Loucy (cell line): ENCODE measurements around the gene SLC35E1.

Experiments
- EZH2phosphoT487 ChIP-seq: fragments of 200-600 bp; IDR thresholded peaks from 2 replicates; pipeline ENCODE4 v1.6.1; 2018; ENCODE audit warnings: antibody characterized with exemption, mild to moderate bottlenecking, moderate library complexity, borderline replicate concordance
- TF ChIP-seq, protein P1 (sequence below): fragments of 200-600 bp; sonication (generic); conservative IDR thresholded peaks from 2 replicates; pipeline ENCODE4 v1.5.1; 2014; ENCODE audit warnings: mild to moderate bottlenecking, antibody characterized with exemption, low read length

DNA sequence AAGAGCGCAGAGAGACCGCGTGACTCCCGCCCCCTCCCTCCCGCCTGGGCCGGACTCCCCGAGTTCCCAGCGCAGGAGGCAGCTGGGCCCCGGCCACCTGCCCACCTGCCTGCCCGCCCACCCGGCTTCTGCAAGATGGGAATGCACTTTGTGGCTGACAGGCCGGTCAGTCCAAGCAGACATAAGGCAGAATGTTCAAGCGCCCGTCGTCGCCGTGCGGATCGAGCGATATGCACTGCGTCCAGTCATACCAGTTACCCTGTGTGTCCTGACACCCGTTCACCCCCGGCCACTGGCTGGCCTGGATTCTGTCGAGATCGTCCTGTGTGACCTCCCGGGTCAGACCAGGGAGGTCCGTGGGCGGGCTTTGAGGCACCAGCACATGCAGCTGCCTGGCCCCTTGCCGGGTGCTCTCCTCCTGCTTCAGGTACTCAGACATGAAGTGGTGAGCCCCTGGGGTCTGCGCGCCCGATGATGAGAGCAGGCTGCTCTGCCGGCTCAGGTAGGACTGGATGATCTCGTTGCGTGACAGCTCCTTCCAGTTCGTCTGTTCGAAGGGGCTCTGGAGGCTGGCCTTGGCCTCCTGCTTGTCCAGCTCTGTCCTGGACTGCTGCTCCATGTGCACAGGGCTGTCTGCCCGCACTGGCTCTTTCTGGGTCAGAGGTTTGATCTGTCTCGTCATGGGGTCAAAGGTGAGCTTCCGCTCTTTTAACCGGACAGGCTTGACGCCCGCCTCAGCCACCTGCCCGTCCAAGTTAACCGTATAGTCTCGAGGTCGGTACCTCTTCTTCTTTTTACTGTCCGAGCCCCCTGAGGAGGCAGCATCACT, 3.9 kb upstream of the SLC35E1 start:
- TF ChIP-seq, protein P1, sequence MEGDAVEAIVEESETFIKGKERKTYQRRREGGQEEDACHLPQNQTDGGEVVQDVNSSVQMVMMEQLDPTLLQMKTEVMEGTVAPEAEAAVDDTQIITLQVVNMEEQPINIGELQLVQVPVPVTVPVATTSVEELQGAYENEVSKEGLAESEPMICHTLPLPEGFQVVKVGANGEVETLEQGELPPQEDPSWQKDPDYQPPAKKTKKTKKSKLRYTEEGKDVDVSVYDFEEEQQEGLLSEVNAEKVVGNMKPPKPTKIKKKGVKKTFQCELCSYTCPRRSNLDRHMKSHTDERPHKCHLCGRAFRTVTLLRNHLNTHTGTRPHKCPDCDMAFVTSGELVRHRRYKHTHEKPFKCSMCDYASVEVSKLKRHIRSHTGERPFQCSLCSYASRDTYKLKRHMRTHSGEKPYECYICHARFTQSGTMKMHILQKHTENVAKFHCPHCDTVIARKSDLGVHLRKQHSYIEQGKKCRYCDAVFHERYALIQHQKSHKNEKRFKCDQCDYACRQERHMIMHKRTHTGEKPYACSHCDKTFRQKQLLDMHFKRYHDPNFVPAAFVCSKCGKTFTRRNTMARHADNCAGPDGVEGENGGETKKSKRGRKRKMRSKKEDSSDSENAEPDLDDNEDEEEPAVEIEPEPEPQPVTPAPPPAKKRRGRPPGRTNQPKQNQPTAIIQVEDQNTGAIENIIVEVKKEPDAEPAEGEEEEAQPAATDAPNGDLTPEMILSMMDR: no peak
- TF ChIP-seq EZH2phosphoT487: no peak
